ENCODE results near the gene KDM5A.
"Not testable (repeated sequence)": the region's sequence is repeated elsewhere in the genome, so short reads cannot be mapped to it uniquely, and the experiment has no call there.

The KDM5A gene

GRCh38 chr12:242496-242895 lies 146.6 kb downstream of the KDM5A start:
- in situ Hi-C loops (cut with MboI; ENCODE audit: low sequenced_read_pairs) = no loop called here

- in situ Hi-C loops (cut with MboI; ENCODE audit: low sequenced_read_pairs) = no loop called here
Measured at GRCh38 chr12:241266-241665, 147.9 kb downstream of the KDM5A start.

GRCh38 chr12:240566-240965 lies 148.6 kb downstream of the KDM5A start:
- in situ Hi-C loops (cut with MboI; ENCODE audit: low sequenced_read_pairs) = no loop called here

DNA sequence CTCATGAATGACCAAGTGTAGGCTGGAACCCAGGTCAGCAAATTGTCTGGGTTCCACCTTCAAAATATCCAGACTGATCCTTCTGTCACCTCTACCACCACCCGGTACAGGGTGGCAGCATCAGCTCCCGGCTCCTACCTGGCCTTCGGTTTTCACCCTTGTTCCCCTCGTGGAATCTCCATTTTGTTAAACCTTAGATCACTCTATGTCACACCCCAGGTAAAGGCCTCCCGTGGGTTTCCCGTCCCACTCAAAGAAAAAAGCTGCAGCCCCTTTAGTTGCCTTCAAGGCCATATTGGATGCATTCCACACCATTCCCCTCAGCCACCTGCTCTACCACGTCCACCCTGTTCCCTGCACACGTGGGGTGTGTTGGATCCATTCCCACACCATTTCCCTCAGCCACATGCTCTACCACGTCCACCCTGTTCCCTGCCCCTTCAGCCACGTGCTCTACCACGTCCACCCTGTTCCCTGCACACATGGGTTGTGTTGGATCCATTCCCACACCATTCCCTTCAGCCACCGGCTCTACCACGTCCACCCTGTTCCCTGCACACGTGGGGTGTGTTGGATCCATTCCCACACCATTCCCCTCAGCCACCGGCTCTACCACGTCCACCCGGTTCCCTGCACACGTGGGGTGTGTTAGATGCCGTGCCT lies 150.3 kb downstream of the KDM5A start:
- in situ Hi-C loops (cut with MboI; ENCODE audit: low sequenced_read_pairs) = no loop called here

DNA sequence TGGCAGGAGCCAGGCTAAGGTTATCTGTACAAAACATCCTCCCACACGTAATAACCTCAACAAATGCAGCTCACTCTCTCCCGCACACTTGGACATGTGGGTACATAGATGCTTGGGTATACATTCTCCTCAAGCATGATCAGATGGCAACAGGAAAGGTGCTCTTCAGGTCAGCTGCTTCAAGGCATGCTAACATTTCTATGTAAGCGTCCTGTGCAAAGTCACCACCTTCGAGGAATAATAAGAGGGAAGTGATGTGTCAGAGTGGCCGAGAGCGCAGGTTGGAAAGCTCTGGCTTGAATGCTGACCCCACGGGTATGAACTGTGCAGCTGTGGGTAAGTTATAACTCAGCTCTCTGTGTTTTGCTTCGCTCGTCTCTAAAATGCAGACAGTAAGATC lies 151.0 kb downstream of the KDM5A start:
- in situ Hi-C loops (cut with MboI; ENCODE audit: low sequenced_read_pairs) = no loop called here

DNA sequence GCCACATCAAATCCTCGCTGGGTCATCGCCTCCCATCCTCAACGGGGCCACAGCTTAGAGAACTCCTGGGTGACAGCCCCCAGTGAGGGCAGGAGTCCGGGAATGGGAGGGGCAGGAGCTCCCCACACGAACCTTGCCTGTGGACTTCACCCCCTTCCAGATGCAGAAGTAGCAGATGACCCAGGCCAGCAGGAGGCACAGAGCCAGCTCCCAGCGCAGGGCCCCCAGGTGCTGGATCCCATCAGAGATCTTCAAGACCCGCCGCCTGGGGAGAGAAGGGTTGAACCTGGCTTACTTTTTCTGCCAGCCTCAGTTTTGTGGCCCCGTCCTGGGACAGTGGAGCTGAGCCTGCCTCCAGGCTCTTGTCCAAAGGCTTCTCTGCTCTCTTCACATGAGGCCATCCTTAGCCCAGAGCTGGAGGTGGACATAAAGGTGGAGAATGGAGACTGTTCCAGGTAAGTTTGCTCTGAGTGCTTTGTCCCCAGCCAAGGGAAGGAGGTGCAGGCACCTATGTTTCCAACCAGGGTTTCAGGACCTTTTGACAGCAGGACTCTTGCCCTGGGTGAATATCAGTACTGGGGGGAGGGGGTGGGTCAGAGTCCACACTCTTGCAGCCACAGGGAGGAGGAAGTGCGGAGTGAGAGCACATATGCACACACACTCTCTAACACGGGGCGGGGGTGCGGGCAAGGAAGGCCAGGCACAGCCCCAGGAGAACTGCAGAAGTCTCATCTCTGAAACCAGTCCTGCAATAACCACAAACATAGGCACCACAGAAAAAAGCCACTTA lies 151.9 kb downstream of the KDM5A start:
- in situ Hi-C loops (cut with MboI; ENCODE audit: low sequenced_read_pairs) = no loop called here

DNA sequence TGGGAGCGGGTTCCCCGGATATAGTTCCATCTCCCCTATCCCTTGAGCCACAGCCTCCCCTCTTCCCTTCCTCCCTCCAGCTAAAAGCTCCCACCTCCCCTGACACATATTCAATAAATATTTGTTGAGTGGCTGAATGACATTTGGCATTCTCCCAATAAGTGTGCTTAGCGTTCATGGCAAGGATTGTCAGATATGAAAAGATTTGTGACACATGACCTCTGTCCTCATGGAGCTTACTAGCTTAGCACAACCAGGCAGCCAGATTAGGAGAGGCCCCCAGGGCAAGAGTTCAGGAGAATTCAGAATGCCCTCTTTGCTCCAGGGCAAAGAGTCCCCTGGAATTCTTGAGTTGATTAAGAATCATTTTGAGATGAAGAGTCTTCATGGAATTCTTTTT lies 152.7 kb downstream of the KDM5A start:
- in situ Hi-C loops (cut with MboI; ENCODE audit: low sequenced_read_pairs) = no loop called here

DNA sequence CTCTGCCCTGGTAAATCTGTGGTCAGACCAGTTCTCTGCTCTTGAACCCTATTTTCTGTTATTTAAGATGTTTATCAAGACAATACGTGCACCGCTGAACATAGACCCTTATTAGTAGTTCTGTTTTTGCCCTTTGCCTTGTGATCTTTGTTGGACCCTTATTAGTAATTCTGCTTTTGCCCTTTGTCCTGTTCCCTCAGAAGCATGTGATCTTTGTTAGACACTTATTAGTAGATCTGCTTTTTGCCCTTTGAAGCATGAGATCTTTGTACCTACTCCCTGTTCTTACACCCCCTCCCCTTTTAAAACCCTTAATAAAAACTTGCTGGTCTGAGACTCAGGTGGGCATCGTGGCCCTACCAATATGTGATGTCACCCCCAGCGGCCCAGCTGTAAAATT lies 153.2 kb downstream of the KDM5A start:
- in situ Hi-C loops (cut with MboI; ENCODE audit: low sequenced_read_pairs) = not testable (repeated sequence)

GRCh38 chr12:234891-235415 lies 154.2 kb downstream of the KDM5A start:
- in situ Hi-C loops (cut with MboI; ENCODE audit: low sequenced_read_pairs) = no loop called here

DNA sequence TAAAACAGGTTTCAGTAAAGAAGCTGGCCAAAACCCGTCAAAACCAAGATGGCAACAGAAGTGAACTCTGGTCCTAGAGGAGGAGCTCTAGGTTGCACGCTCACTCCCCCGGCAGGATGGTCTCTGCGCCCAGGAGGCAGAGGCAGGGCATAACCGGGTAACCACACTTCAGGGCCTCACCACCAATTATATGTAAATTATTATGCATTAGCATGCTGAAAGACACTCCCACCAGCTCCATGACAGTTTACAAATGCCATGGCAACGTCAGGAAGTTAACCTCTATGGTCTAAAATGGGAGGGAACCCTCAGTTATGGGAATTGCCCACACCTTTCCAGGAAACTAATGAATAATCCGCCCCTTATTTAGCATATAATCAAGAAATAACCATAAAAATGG lies 155.1 kb downstream of the KDM5A start:
- in situ Hi-C loops (cut with MboI; ENCODE audit: low sequenced_read_pairs) = no loop called here

DNA sequence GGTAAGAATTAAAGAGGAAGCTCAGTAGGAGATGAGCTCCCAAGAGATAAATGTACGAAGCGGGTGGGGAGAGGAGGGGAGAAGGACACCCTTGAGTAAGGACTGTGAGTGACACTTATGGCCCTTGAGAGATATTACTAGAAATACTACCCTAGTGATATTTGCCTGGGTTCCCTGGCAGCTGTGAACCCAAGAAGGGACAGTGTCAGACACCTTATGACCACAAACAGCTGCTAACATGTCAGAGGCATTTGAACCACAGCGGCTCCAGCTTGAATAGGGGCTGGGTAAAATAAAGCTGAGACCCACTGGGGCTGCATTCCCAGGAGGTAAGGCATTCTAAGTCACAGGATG lies 155.5 kb downstream of the KDM5A start:
- in situ Hi-C loops (cut with MboI; ENCODE audit: low sequenced_read_pairs) = no loop called here

DNA sequence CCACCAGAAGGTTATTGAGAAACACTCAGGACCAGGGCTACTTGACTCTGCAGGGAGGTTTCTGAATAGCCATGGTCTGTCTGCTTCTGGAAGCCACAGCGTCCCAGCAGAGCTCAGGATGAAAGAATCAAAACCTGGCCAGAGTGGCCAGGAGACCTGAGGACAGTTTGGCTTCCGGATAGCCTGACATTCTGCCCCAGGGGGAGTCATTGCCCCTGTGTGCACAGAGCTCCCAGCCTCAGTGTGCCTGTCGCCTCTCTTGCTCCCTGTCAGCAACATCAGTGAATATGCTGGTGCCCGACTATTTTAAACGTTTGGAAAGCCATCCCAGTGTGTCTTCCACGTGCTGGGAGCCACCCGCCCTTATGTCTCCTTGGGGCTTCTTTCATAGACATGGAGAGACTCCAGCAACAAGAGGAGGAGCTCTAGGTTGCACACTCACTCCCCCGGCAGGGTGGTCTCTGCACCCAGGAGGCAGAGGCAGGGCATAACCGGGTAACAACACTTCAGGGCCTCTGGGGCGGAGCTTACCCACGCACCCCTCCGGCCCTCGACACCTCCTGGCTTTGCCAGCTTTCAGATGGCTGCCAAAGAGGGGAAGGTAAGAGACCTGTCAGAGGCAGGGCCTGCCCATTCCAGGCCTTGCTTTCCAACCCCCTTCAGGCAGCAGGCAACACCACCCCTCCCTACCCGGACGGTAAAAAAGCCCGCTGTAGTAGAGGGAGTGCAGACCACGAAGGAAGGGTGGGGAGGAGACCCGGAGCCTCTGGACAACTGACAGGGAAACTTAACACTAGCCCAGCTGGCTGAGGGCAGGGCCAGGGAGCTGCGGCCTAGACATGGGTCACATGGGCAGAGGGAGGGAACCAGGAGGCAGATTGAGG lies 156.1 kb downstream of the KDM5A start:
- in situ Hi-C loops (cut with MboI; ENCODE audit: low sequenced_read_pairs) = no loop called here

- in situ Hi-C loops (cut with MboI; ENCODE audit: low sequenced_read_pairs) = no loop called here
Measured at GRCh38 chr12:230925-231671, 158.0 kb downstream of the KDM5A start.
